ENCODE data around the gene RHBDF1.

The RHBDF1 gene

GRCh38 chr16:74747-75334, 2.4 kb upstream of the RHBDF1 start:
- DNase-seq (ENCODE audit: low spot score), result peak; percentile 40

GRCh38 chr16:74051-74746, 1.8 kb upstream of the RHBDF1 start:
- no peak for DNase-seq (ENCODE audit: low spot score)

- DNase-seq (ENCODE audit: low spot score), result peak; percentile 75
Observed at GRCh38 chr16:71540-72401, 660 bp downstream of the RHBDF1 start.

- no peak for DNase-seq (ENCODE audit: low spot score)
Observed at GRCh38 chr16:71210-71539, 1.3 kb downstream of the RHBDF1 start.

- DNase-seq (ENCODE audit: low spot score), result no peak
Observed at GRCh38 chr16:69181-69580, 3.2 kb downstream of the RHBDF1 start.

- DNase-seq (ENCODE audit: low spot score), result no peak
Observed at GRCh38 chr16:67884-68789, 4.3 kb downstream of the RHBDF1 start.

- peak; percentile 84 for DNase-seq (ENCODE audit: low spot score)
Observed at GRCh38 chr16:67183-67791, 5.1 kb downstream of the RHBDF1 start.

GRCh38 chr16:66309-67182, 5.9 kb downstream of the RHBDF1 start:
- peak; percentile 34 for DNase-seq (ENCODE audit: low spot score)

- DNase-seq (ENCODE audit: low spot score), result peak; percentile 78
Observed at GRCh38 chr16:65745-66144, 6.7 kb downstream of the RHBDF1 start.

- no peak for DNase-seq (ENCODE audit: low spot score)
Observed at GRCh38 chr16:64914-65255, 7.5 kb downstream of the RHBDF1 start.

- no peak for DNase-seq (ENCODE audit: low spot score)
Observed at GRCh38 chr16:63998-64913, 8.2 kb downstream of the RHBDF1 start.

GRCh38 chr16:63466-63865, 9.0 kb downstream of the RHBDF1 start:
- peak; percentile 53 for DNase-seq (ENCODE audit: low spot score)

- no peak for DNase-seq (ENCODE audit: low spot score)
Observed at GRCh38 chr16:62968-63391, 9.5 kb downstream of the RHBDF1 start.

GRCh38 chr16:62283-62967, 10.0 kb downstream of the RHBDF1 start:
- DNase-seq (ENCODE audit: low spot score), result no peak

GRCh38 chr16:61879-62281, 10.6 kb downstream of the RHBDF1 start:
- no peak for DNase-seq (ENCODE audit: low spot score)

- no peak for DNase-seq (ENCODE audit: low spot score)
Observed at GRCh38 chr16:60929-61878, 11.2 kb downstream of the RHBDF1 start.

- no peak for DNase-seq (ENCODE audit: low spot score)
Observed at GRCh38 chr16:60166-60565, 12.3 kb downstream of the RHBDF1 start.

All from cerebellar cortex (tissue), 1 donor.